ENCODE measurements around the gene GJD3. TPM values are rescaled to one million over a fixed set of nuclear protein-coding genes. Genes with fewer than 3 reads are reported as not detected.

GJD3 gene
- total RNA-seq, 4 donors from 2014 or later: 0.83 to 3.8 TPM; not detected in 2

DNA sequence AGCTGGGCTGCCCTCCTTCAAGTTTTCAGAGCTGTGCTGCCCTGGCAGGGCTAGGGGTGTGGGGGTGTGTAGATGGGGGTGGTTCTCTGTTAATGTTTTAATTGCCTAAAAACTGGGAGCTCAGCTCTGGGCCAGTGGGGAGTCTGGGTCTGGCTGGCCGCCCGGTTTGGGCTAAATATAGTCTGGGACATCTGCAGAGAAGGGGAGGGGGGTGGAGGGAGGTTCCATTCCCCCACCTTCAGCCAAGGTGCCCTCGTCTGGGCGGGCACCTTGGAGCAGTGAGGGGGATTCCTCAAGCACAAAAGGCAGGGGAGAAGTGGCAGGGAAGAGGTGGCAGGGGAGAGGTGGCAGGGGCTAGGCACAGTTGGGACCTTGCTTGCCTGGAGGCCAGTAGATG, 42.6 kb downstream of the GJD3 start:
- H3K4me1 ChIP-seq: peaks cover 14 to 59% of the 10 kb centered on the region in 2 donors
- TF ChIP-seq POLR2A (IDR thresholded peaks at IDR 0.05): no peak
- no peak for TF ChIP-seq CTCF (IDR thresholded peaks at IDR 0.05)
- peak in 1 of 2 donors; percentile 71 for DNase-seq
- peak overlapping the region; percentile 8 to 28 for H3K4me3 ChIP-seq
- no peaks in the 10 kb centered on the region for H3K36me3 ChIP-seq
- no peaks in the 10 kb centered on the region for H3K9me3 ChIP-seq
- peak overlapping the region; percentile 83 to 95 for H3K27ac ChIP-seq
- no peaks in the 10 kb centered on the region for H3K27me3 ChIP-seq
- intact Hi-C loops (cut with DNase I; ENCODE audit: low total_unique reads): no loop called here

GRCh38 chr17:40321524-40321929, 43.0 kb downstream of the GJD3 start:
- no peaks in the 10 kb centered on the region for H3K36me3 ChIP-seq
- intact Hi-C loops (cut with DNase I; ENCODE audit: low total_unique reads): no loop called here
- H3K4me3 ChIP-seq: peak overlapping the region; percentile 8 to 28
- TF ChIP-seq POLR2A (IDR thresholded peaks at IDR 0.05): no peak
- TF ChIP-seq CTCF (IDR thresholded peaks at IDR 0.05): no peak
- H3K9me3 ChIP-seq: no peaks in the 10 kb centered on the region
- H3K4me1 ChIP-seq: peaks cover 14 to 58% of the 10 kb centered on the region in 2 donors
- peak overlapping the region; percentile 83 to 95 for H3K27ac ChIP-seq
- no peaks in the 10 kb centered on the region for H3K27me3 ChIP-seq
- DNase-seq: peak in 1 of 2 donors; percentile 44

DNA sequence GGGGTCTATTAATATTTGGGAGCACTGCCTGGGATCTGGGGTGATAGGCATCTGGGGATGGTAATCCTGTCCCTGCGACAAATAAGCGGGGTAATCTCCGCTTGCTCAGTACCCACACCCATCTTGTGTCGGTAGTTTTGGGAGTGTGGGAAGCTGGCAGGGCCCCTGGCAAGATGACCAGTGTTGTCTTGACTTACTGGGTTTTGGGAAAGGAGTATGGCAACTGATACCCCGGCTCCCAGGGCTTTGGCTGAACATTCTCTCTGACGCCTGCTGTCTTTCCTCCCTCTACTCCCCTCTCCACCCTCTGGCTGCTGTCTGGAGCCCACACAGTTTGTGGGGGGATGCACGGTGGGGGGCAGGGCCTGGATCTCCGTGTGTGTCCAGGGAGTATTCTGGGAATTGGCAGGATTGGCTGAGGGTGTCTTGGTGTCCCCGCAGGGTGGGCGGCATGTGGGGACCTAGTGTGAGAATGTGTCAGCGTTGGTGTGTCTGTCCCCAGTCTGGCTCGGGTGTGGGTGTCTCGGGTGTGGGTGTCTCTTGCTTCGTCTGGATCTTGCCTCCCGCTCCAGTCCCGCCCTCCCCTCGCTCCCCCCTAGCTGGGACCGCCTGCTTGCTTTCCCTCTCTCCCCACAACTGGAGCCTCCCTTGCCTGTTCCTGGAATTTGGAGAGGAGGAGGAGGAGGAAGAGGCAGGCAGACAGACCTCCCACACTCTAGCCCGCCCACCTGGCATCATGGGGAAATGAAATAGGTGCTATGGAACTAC, 43.6 kb downstream of the GJD3 start:
- Histone ChIP-seq H3K27me3 (no peaks in the 10 kb centered on the region), H3K36me3 (no peaks in the 10 kb centered on the region), H3K9me3 (no peaks in the 10 kb centered on the region), H3K27ac (peak overlapping the region; percentile 83 to 95), H3K4me3 (peak overlapping the region; percentile 8 to 28), H3K4me1 (peaks cover 19 to 56% of the 10 kb centered on the region in 2 donors)
- intact Hi-C loops (cut with DNase I; ENCODE audit: low total_unique reads): no loop called here
- peak; percentile 87 to 88 for DNase-seq
- TF ChIP-seq POLR2A (IDR thresholded peaks at IDR 0.05) (peak; percentile 32 to 41), CTCF (IDR thresholded peaks at IDR 0.05) (no peak)

DNA sequence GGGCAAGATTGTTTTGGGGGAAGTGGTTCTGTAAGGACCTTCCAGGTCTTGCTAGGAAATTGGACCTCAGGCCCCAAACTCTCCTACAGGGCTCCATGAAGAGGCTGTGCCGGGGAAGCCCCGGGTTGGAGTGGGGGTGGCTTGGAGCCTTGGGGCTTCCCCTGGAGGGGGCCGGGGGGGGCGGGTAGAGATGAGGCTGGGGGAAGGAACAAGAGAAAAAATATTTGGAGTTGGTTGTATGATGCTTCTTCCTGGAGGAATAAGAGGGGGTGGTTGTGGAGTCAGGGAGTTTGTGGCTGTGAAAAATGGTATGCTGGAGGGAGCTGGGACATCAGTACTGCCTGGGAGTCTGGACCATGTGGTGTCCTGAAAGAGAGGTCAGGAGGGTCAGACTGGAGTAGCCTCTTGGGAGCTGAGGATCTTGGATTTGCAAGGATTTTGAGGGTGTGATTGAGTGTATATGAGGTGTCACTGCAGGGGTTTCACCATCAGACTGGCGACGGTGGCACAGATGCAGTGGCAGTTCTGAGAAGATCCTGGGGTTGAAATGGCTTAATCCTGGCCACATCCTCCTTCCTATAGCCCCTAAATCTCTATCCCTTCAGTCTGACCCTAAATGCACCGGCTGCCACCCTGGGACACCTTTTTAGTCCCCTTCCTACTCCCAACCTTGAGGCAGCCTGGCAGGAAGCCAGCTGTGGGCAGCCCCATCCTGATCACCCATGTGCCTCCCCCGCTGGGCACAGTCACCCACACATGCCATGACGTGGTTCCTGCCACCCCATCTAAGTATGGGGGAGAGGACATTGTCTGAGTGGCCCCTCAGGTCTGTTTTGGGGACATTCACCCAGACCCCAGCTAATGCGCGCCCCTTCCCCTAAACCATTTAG, 44.6 kb downstream of the GJD3 start:
- Histone ChIP-seq H3K27ac (peak overlapping the region; percentile 83 to 95), H3K36me3 (no peaks in the 10 kb centered on the region), H3K4me3 (peak overlapping the region in 1 of 2 donors; percentile 52), H3K4me1 (peaks cover 21 to 54% of the 10 kb centered on the region in 2 donors), H3K27me3 (no peaks in the 10 kb centered on the region), H3K9me3 (no peaks in the 10 kb centered on the region)
- TF ChIP-seq POLR2A (IDR thresholded peaks at IDR 0.05) (no peak), CTCF (IDR thresholded peaks at IDR 0.05) (no peak)
- intact Hi-C loops (cut with DNase I; ENCODE audit: low total_unique reads): no loop called here
- peak in 1 of 2 donors; percentile 48 for DNase-seq

Measured in uterus (tissue), 4 donors.